Measurements from ENCODE around the gene FEM1C.

Gene FEM1C

GRCh38 chr5:115541611-115542010, 3.0 kb downstream of the FEM1C start:
- Histone ChIP-seq H3K4me1 (ENCODE audit: control insufficient read depth, insufficient read depth, low read length) (peaks cover 21% of the 10 kb centered on the region), H3K4me3 (ENCODE audit: low read length) (peak overlapping the region; percentile 94), H3K36me3 (ENCODE audit: insufficient read depth, low read length) (peaks cover 60% of the 10 kb centered on the region), H3K27me3 (ENCODE audit: control insufficient read depth, insufficient read depth, low read length) (no peaks in the 10 kb centered on the region), H3K4me2 (ENCODE audit: low read length) (peak overlapping the region; percentile 91), H3K9ac (ENCODE audit: low read depth, low read length) (peak overlapping the region; percentile 98), H3K9me3 (replicated peaks; ENCODE audit: low read length) (peaks cover 3% of the 10 kb centered on the region)

GRCh38 chr5:115535479-115536035, 9.0 kb downstream of the FEM1C start:
- Histone ChIP-seq H3K27me3 (ENCODE audit: control insufficient read depth, insufficient read depth, low read length) (no peaks in the 10 kb centered on the region), H3K36me3 (ENCODE audit: insufficient read depth, low read length) (peaks cover 53% of the 10 kb centered on the region), H3K4me3 (ENCODE audit: low read length) (no peak overlapping the region)

DNA sequence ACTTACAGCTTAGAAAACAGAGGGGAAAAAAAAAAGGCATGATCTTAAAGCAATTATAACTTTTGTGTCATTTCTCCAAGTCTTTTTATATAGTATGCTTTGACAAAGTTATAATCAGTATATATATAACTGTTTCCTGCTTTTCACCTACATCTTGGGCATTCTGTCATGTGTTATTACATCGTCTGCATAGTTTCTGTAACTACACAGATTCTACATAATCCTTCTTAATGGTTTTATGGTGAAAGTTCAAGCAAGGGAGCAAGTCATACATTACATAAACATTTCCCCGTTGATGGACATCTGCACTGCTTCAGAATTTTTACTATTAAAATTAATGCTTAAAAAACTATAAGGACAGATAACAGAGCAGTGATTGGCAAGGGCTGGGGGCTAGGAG, 12.1 kb downstream of the FEM1C start:
- no peak overlapping the region for H3K4me3 ChIP-seq (ENCODE audit: low read length)
- H3K4me1 ChIP-seq (ENCODE audit: control insufficient read depth, insufficient read depth, low read length) = peaks cover 31% of the 10 kb centered on the region
- peaks cover 30% of the 10 kb centered on the region for H3K36me3 ChIP-seq (ENCODE audit: insufficient read depth, low read length)
- H3K9ac ChIP-seq (ENCODE audit: low read depth, low read length) = no peak overlapping the region
- H3K9me3 ChIP-seq (replicated peaks; ENCODE audit: low read length) = no peaks in the 10 kb centered on the region
- H3K27me3 ChIP-seq (ENCODE audit: control insufficient read depth, insufficient read depth, low read length) = no peaks in the 10 kb centered on the region
- H3K4me2 ChIP-seq (ENCODE audit: low read length) = peak overlapping the region; percentile 28

More at GRCh38 chr5:115535479-115536035, 9.0 kb downstream of the FEM1C start:
- H3K9ac ChIP-seq (ENCODE audit: low read depth, low read length) = no peak overlapping the region
- H3K9me3 ChIP-seq (replicated peaks; ENCODE audit: low read length) = no peaks in the 10 kb centered on the region
- H3K4me1 ChIP-seq (ENCODE audit: control insufficient read depth, insufficient read depth, low read length) = peaks cover 40% of the 10 kb centered on the region
- peak overlapping the region; percentile 4 for H3K4me2 ChIP-seq (ENCODE audit: low read length)

- Histone ChIP-seq H3K4me1 (ENCODE audit: control insufficient read depth, insufficient read depth, low read length) (peaks cover 31% of the 10 kb centered on the region), H3K27me3 (ENCODE audit: control insufficient read depth, insufficient read depth, low read length) (no peaks in the 10 kb centered on the region), H3K4me2 (ENCODE audit: low read length) (peak overlapping the region; percentile 43), H3K4me3 (ENCODE audit: low read length) (no peak overlapping the region), H3K9me3 (replicated peaks; ENCODE audit: low read length) (no peaks in the 10 kb centered on the region), H3K36me3 (ENCODE audit: insufficient read depth, low read length) (peaks cover 25% of the 10 kb centered on the region), H3K9ac (ENCODE audit: low read depth, low read length) (no peak overlapping the region)
These were observed 12.7 kb downstream of the FEM1C start for GRCh38 chr5:115531787-115532367.

DNA sequence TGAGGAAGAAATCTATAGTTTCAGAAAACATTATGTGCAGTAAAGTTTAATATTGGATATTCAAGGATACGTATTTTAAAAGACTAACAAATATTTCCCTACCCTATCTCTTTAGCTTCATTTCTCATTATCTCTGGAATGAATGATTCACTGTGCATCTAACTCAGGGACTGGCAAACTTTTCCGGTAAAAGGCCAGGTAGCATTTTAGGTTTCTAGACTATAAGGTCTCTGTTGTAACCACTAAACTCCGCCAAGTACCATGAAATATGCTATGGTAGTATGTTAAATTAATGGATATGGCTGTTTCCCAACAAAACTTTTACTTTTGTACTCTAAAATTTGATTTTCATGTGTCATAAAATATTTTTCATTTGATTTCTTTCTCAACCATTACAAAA, 13.2 kb downstream of the FEM1C start:
- H3K27me3 ChIP-seq (ENCODE audit: control insufficient read depth, insufficient read depth, low read length) = no peaks in the 10 kb centered on the region
- H3K4me1 ChIP-seq (ENCODE audit: control insufficient read depth, insufficient read depth, low read length) = peaks cover 35% of the 10 kb centered on the region
- H3K9ac ChIP-seq (ENCODE audit: low read depth, low read length) = no peak overlapping the region
- no peaks in the 10 kb centered on the region for H3K9me3 ChIP-seq (replicated peaks; ENCODE audit: low read length)
- H3K4me2 ChIP-seq (ENCODE audit: low read length) = peak overlapping the region; percentile 43
- peaks cover 23% of the 10 kb centered on the region for H3K36me3 ChIP-seq (ENCODE audit: insufficient read depth, low read length)
- H3K4me3 ChIP-seq (ENCODE audit: low read length) = no peak overlapping the region

DNA sequence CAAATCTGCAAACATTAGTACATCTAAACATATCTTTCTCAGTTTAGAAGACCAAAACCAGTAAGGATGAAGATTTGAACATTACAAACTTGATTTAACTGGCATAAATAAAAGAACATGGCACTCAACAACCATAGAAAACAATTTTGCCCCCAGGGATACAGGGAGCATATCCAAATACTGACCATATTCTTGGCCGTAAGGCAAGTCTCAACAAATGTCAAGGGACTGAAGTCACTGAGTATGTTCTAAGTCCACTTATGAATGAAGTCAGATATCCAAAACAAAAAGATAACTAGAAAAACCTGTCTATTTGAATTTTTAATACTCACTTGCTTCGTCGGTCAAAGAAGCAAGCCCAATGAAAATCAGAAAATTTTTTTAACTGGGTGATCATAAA, 14.1 kb downstream of the FEM1C start:
- Histone ChIP-seq H3K27me3 (ENCODE audit: control insufficient read depth, insufficient read depth, low read length) (no peaks in the 10 kb centered on the region), H3K9me3 (replicated peaks; ENCODE audit: low read length) (no peaks in the 10 kb centered on the region), H3K36me3 (ENCODE audit: insufficient read depth, low read length) (peaks cover 18% of the 10 kb centered on the region), H3K4me3 (ENCODE audit: low read length) (no peak overlapping the region), H3K9ac (ENCODE audit: low read depth, low read length) (no peak overlapping the region), H3K4me1 (ENCODE audit: control insufficient read depth, insufficient read depth, low read length) (peaks cover 35% of the 10 kb centered on the region), H3K4me2 (ENCODE audit: low read length) (peak overlapping the region; percentile 27)

DNA sequence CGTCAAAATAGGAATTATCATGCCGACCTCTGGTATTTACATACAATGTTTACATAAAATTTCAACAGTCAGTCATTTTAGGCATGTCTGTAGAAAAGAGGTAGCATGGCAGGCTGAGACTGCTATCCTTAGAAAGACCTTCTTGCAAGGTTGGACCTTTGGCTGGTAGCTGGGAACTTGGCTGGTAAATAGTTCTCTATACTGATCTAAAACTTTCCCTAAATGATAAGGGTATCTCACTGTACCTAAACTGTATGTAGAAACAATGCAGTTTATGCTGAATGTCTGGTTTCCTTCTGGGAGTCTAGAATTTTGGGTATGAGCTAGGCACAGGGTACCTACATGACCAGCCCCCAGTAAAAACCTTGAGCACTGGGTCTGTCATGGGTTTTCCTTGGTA, 18.0 kb downstream of the FEM1C start:
- Histone ChIP-seq H3K9me3 (replicated peaks; ENCODE audit: low read length) (no peaks in the 10 kb centered on the region), H3K4me1 (ENCODE audit: control insufficient read depth, insufficient read depth, low read length) (peaks cover 35% of the 10 kb centered on the region), H3K36me3 (ENCODE audit: insufficient read depth, low read length) (peaks cover 38% of the 10 kb centered on the region), H3K27me3 (ENCODE audit: control insufficient read depth, insufficient read depth, low read length) (no peaks in the 10 kb centered on the region), H3K4me3 (ENCODE audit: low read length) (no peak overlapping the region), H3K9ac (ENCODE audit: low read depth, low read length) (no peak overlapping the region), H3K4me2 (ENCODE audit: low read length) (no peak overlapping the region)

GRCh38 chr5:115524199-115524847, 20.3 kb downstream of the FEM1C start:
- no peak overlapping the region for H3K9ac ChIP-seq (ENCODE audit: low read depth, low read length)
- H3K4me1 ChIP-seq (ENCODE audit: control insufficient read depth, insufficient read depth, low read length) = peaks cover 21% of the 10 kb centered on the region
- H3K9me3 ChIP-seq (replicated peaks; ENCODE audit: low read length) = no peaks in the 10 kb centered on the region
- H3K4me3 ChIP-seq (ENCODE audit: low read length) = no peak overlapping the region
- H3K36me3 ChIP-seq (ENCODE audit: insufficient read depth, low read length) = peaks cover 50% of the 10 kb centered on the region
- H3K4me2 ChIP-seq (ENCODE audit: low read length) = no peak overlapping the region
- no peaks in the 10 kb centered on the region for H3K27me3 ChIP-seq (ENCODE audit: control insufficient read depth, insufficient read depth, low read length)

- Histone ChIP-seq H3K27me3 (ENCODE audit: control insufficient read depth, insufficient read depth, low read length) (no peaks in the 10 kb centered on the region), H3K9me3 (replicated peaks; ENCODE audit: low read length) (no peaks in the 10 kb centered on the region), H3K4me1 (ENCODE audit: control insufficient read depth, insufficient read depth, low read length) (peaks cover 17% of the 10 kb centered on the region), H3K36me3 (ENCODE audit: insufficient read depth, low read length) (peaks cover 46% of the 10 kb centered on the region), H3K4me2 (ENCODE audit: low read length) (no peak overlapping the region), H3K4me3 (ENCODE audit: low read length) (no peak overlapping the region), H3K9ac (ENCODE audit: low read depth, low read length) (no peak overlapping the region)
These were observed 21.7 kb downstream of the FEM1C start for GRCh38 chr5:115522832-115523403.

DNA sequence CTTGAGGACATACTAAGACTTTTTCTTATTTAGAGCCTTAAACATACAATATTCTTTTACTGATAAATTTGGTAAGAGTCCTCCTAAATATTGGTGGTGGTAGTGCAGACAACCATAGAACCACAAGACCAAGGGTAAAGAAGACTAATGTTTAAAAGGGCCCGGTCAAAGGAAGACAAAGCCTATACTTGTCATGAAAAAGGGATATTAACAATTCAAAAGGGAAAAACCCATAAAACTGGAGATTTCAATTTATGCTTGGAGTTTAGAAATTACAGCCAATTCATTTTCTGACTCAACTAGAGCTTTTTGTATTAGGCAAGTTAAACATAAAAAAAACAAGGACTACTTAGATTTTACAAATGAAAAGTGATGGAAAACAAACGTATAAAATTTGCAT, 24.4 kb downstream of the FEM1C start:
- Histone ChIP-seq H3K4me2 (ENCODE audit: low read length) (no peak overlapping the region), H3K9ac (ENCODE audit: low read depth, low read length) (no peak overlapping the region), H3K4me1 (ENCODE audit: control insufficient read depth, insufficient read depth, low read length) (peaks cover 11% of the 10 kb centered on the region), H3K9me3 (replicated peaks; ENCODE audit: low read length) (no peaks in the 10 kb centered on the region), H3K4me3 (ENCODE audit: low read length) (no peak overlapping the region), H3K27me3 (ENCODE audit: control insufficient read depth, insufficient read depth, low read length) (no peaks in the 10 kb centered on the region), H3K36me3 (ENCODE audit: insufficient read depth, low read length) (peaks cover 40% of the 10 kb centered on the region)

- no peak overlapping the region for H3K4me2 ChIP-seq (ENCODE audit: low read length)
- H3K4me3 ChIP-seq (ENCODE audit: low read length) = no peak overlapping the region
- H3K9me3 ChIP-seq (replicated peaks; ENCODE audit: low read length) = no peaks in the 10 kb centered on the region
- H3K4me1 ChIP-seq (ENCODE audit: control insufficient read depth, insufficient read depth, low read length) = no peaks in the 10 kb centered on the region
- peaks cover 10% of the 10 kb centered on the region for H3K36me3 ChIP-seq (ENCODE audit: insufficient read depth, low read length)
- no peaks in the 10 kb centered on the region for H3K27me3 ChIP-seq (ENCODE audit: control insufficient read depth, insufficient read depth, low read length)
- no peak overlapping the region for H3K9ac ChIP-seq (ENCODE audit: low read depth, low read length)
These were observed 28.2 kb downstream of the FEM1C start for GRCh38 chr5:115516372-115516771.
